Stomach smooth muscle (tissue), 2 donors: ENCODE results near the gene PIN1.
"Not testable (repeated sequence)": the region's sequence is repeated elsewhere in the genome, so short reads cannot be mapped to it uniquely, and the experiment has no call there.

Experiments
- H3K27ac ChIP-seq: one replicate; pipeline ENCODE4 v1.7.0; 2013; ENCODE audit warnings: mild to moderate bottlenecking, low read length, inconsistent platforms
- H3K27me3 ChIP-seq, 2 donors: one replicate each; pipeline ENCODE4 v1.7.0; 2013; ENCODE audit warnings: low read length in 2 of 2; ENCODE audit not compliant: insufficient read depth in 2 of 2, control insufficient read depth in 1 of 2
- H3K36me3 ChIP-seq, 2 donors: one replicate each; pipeline ENCODE4 v1.7.0; 2013; ENCODE audit warnings: low read length in 2 of 2; ENCODE audit not compliant: control insufficient read depth in 2 of 2, insufficient read depth in 2 of 2
- H3K4me1 ChIP-seq: one replicate; pipeline ENCODE4 v1.7.0; 2013; ENCODE audit warnings: low read length; ENCODE audit not compliant: control insufficient read depth, insufficient read depth
- H3K4me3 ChIP-seq, 2 donors: one replicate each; pipeline ENCODE4 v1.7.0; 2013; ENCODE audit warnings: low read length in 2 of 2
- H3K9ac ChIP-seq, 2 donors: one replicate each; pipeline ENCODE4 v1.7.0; 2013; ENCODE audit warnings: low read length in 2 of 2, mild to moderate bottlenecking in 1 of 2
- H3K9me3 ChIP-seq, 2 donors: one replicate each; pipeline ENCODE4 v1.7.0; 2013; ENCODE audit warnings: low read length in 2 of 2; ENCODE audit not compliant: control insufficient read depth in 2 of 2
- donor health status: healthy.
- donor health status: Pancreatic carcinoma.

PIN1 gene

GRCh38 chr19:9842834-9843625 is 7.9 kb downstream of the PIN1 start:
- no peak overlapping the region for H3K9ac ChIP-seq
- H3K36me3 ChIP-seq: peaks cover 32 to 63% of the 10 kb centered on the region in 2 donors
- H3K27ac ChIP-seq: no peak overlapping the region
- peaks cover 7% of the 10 kb centered on the region for H3K4me1 ChIP-seq
- no peak overlapping the region for H3K4me3 ChIP-seq
- no peaks in the 10 kb centered on the region for H3K9me3 ChIP-seq
- H3K27me3 ChIP-seq: no peaks in the 10 kb centered on the region

GRCh38 chr19:9843626-9844273 is 8.6 kb downstream of the PIN1 start:
- not testable (repeated sequence) for H3K9me3 ChIP-seq, H3K27me3 ChIP-seq, H3K27ac ChIP-seq, H3K9ac ChIP-seq, H3K4me3 ChIP-seq, H3K4me1 ChIP-seq
- H3K36me3 ChIP-seq: peaks cover 32 to 57% of the 10 kb centered on the region in 2 donors

- H3K4me1 ChIP-seq: peaks cover 7% of the 10 kb centered on the region
- peaks cover 21 to 42% of the 10 kb centered on the region in 2 donors for H3K36me3 ChIP-seq
- no peak overlapping the region for H3K27ac ChIP-seq
- no peaks in the 10 kb centered on the region for H3K9me3 ChIP-seq
- H3K4me3 ChIP-seq: no peak overlapping the region
- H3K27me3 ChIP-seq: no peaks in the 10 kb centered on the region
- H3K9ac ChIP-seq: no peak overlapping the region
These were observed 12.1 kb downstream of the PIN1 start for GRCh38 chr19:9847087-9847671.

- H3K9ac ChIP-seq: no peak overlapping the region
- H3K4me1 ChIP-seq: peaks cover 7% of the 10 kb centered on the region
- no peak overlapping the region for H3K27ac ChIP-seq
- H3K9me3 ChIP-seq: no peaks in the 10 kb centered on the region
- peaks cover 17 to 34% of the 10 kb centered on the region in 2 donors for H3K36me3 ChIP-seq
- H3K27me3 ChIP-seq: no peaks in the 10 kb centered on the region
- H3K4me3 ChIP-seq: no peak overlapping the region
These were observed 12.9 kb downstream of the PIN1 start for GRCh38 chr19:9848060-9848459.

GRCh38 chr19:9848762-9849161 is 13.6 kb downstream of the PIN1 start:
- H3K4me1 ChIP-seq: peaks cover 7% of the 10 kb centered on the region
- no peaks in the 10 kb centered on the region for H3K27me3 ChIP-seq
- no peak overlapping the region for H3K4me3 ChIP-seq
- no peaks in the 10 kb centered on the region for H3K9me3 ChIP-seq
- peaks cover 13 to 29% of the 10 kb centered on the region in 2 donors for H3K36me3 ChIP-seq
- no peak overlapping the region for H3K27ac ChIP-seq
- no peak overlapping the region for H3K9ac ChIP-seq

- no peaks in the 10 kb centered on the region for H3K27me3 ChIP-seq
- no peak overlapping the region for H3K4me3 ChIP-seq
- H3K9me3 ChIP-seq: no peaks in the 10 kb centered on the region
- H3K27ac ChIP-seq: no peak overlapping the region
- peaks cover 10 to 21% of the 10 kb centered on the region in 2 donors for H3K36me3 ChIP-seq
- peaks cover 7% of the 10 kb centered on the region for H3K4me1 ChIP-seq
- H3K9ac ChIP-seq: no peak overlapping the region
These were observed 14.7 kb downstream of the PIN1 start for GRCh38 chr19:9849791-9850190.

GRCh38 chr19:9850235-9850959 is 15.3 kb downstream of the PIN1 start:
- Histone ChIP-seq H3K9me3 (no peaks in the 10 kb centered on the region), H3K27ac (no peak overlapping the region), H3K4me3 (no peak overlapping the region), H3K36me3 (peaks cover 10 to 19% of the 10 kb centered on the region in 2 donors), H3K4me1 (peaks cover 7% of the 10 kb centered on the region), H3K9ac (no peak overlapping the region), H3K27me3 (no peaks in the 10 kb centered on the region)

- Histone ChIP-seq H3K36me3 (peaks cover 4 to 5% of the 10 kb centered on the region in 2 donors), H3K9ac (no peak overlapping the region), H3K27ac (no peak overlapping the region), H3K4me3 (no peak overlapping the region), H3K4me1 (no peaks in the 10 kb centered on the region), H3K27me3 (no peaks in the 10 kb centered on the region), H3K9me3 (no peaks in the 10 kb centered on the region)
These were observed 19.2 kb downstream of the PIN1 start for GRCh38 chr19:9854282-9854846.

- no peak overlapping the region for H3K4me3 ChIP-seq
- no peaks in the 10 kb centered on the region for H3K4me1 ChIP-seq
- no peaks in the 10 kb centered on the region for H3K9me3 ChIP-seq
- no peak overlapping the region for H3K27ac ChIP-seq
- H3K27me3 ChIP-seq: no peaks in the 10 kb centered on the region
- no peaks in the 10 kb centered on the region for H3K36me3 ChIP-seq
- no peak overlapping the region for H3K9ac ChIP-seq
These were observed 21.5 kb downstream of the PIN1 start for GRCh38 chr19:9856609-9857008.

- no peak overlapping the region for H3K27ac ChIP-seq
- no peaks in the 10 kb centered on the region for H3K36me3 ChIP-seq
- no peaks in the 10 kb centered on the region for H3K9me3 ChIP-seq
- no peak overlapping the region for H3K4me3 ChIP-seq
- no peaks in the 10 kb centered on the region for H3K4me1 ChIP-seq
- no peaks in the 10 kb centered on the region for H3K27me3 ChIP-seq
- H3K9ac ChIP-seq: no peak overlapping the region
These were observed 22.1 kb downstream of the PIN1 start for GRCh38 chr19:9857076-9857721.
